A549 (cell line): ENCODE results near the gene AMIGO2. TPM values are rescaled to one million over a fixed set of nuclear protein-coding genes. Genes with fewer than 3 reads are reported as not detected.
A peak's percentile ranks its signal among the peaks of the same experiment; 100 is the strongest.
"Not testable (repeated sequence)": the region's sequence is repeated elsewhere in the genome, so short reads cannot be mapped to it uniquely, and the experiment has no call there.

Experiments used
- ATAC-seq, 2 experiments: fragments of 200-7000 bp in 1 of 2; fragments of >200 bp in 1 of 2; cut with Nextera tagmentation in 1 of 2; cut with Tn5 transposase in 1 of 2; 3 replicates each; pipeline versions ENCODE4 v1.8.0 to v1.9.1; 2018 to 2020; ENCODE audit warnings: mild to moderate bottlenecking in 1 of 2, moderate library complexity in 1 of 2
- CTCF ChIA-PET: fragments of 300-600 bp; sonication (Branson Sonifier 250); formaldehyde crosslinking; extraction: SDS; loops from one replicate; lab custom pipeline; 2021; ENCODE audit warnings: antibody characterized with exemption, inconsistent platforms; lab: Yijun Ruan, JAX
- POLR2A ChIA-PET: fragments of 350-600 bp; formaldehyde crosslinking; extraction: SDS; loops from one replicate; lab custom pipeline; 2021; ENCODE audit warnings: antibody characterized with exemption, inconsistent platforms; lab: Yijun Ruan, JAX
- DNase-seq, 2 experiments: peaks; one replicate each; pipeline versions ENCODE4 v3.0.0 to v3.0.0-alpha.2; 2011 to 2016; ENCODE audit warnings: low read depth in 1 of 2, low spot score in 1 of 2
- FAIRE-seq: peaks from 2 replicates; lab custom pipeline; 2011; peaks lifted over from hg19 to GRCh38; lab: Jason Lieb, UNC
- H3K27ac ChIP-seq, 2 experiments: fragments of >200 bp; sonication (Bioruptor Twin); formaldehyde crosslinking; 3 replicates each; pipeline ENCODE4 v1.5.1; 2016 to 2017
- H3K4me1 ChIP-seq: fragments of >200 bp; sonication (Bioruptor Twin); formaldehyde crosslinking; 3 replicates; pipeline ENCODE4 v1.6.1; 2016
- H3K4me2 ChIP-seq: fragments of >200 bp; sonication (Bioruptor Twin); formaldehyde crosslinking; 3 replicates; pipeline ENCODE4 v1.6.1; 2016
- H3K4me3 ChIP-seq: fragments of >200 bp; sonication (Bioruptor Twin); formaldehyde crosslinking; 3 replicates; pipeline ENCODE4 v1.5.1; 2016
- H3K9me3 ChIP-seq: fragments of >200 bp; sonication (Bioruptor Twin); formaldehyde crosslinking; 3 replicates; pipeline ENCODE4 v1.6.1; 2016
- CBX8 ChIP-seq: fragments of 200-600 bp; sonication (generic); IDR thresholded peaks from 2 replicates; pipeline ENCODE4 v1.6.1; 2016
- CHD4 ChIP-seq: fragments of 200-600 bp; sonication (generic); IDR thresholded peaks from 2 replicates; pipeline ENCODE4 v1.6.1; 2016; ENCODE audit warnings: antibody characterized with exemption, mild to moderate bottlenecking, borderline replicate concordance
- ELK1 ChIP-seq: fragments of 150-350 bp; IDR thresholded peaks from 2 replicates; pipeline ENCODE4 v1.6.1; 2014; ENCODE audit warnings: low read depth, mild to moderate bottlenecking, low read length
- GATA3 ChIP-seq: IDR thresholded peaks from 2 replicates; pipeline ENCODE4 v1.6.1; 2012; ENCODE audit warnings: borderline replicate concordance
- HDAC2 ChIP-seq: fragments of 200-600 bp; sonication (generic); IDR thresholded peaks from 2 replicates; pipeline ENCODE4 v1.6.1; 2016
- HES2 ChIP-seq: fragments of >200 bp; sonication (Bioruptor Twin); formaldehyde crosslinking; IDR thresholded peaks from 2 replicates; pipeline ENCODE4 v1.6.1; 2016
- HEYL ChIP-seq: fragments of 250-450 bp; sonication (Bioruptor Pico); IDR thresholded peaks from 2 replicates; pipeline ENCODE4 v1.8.0; 2021; ENCODE audit warnings: mild to moderate bottlenecking, moderate library complexity
- HOXA7 ChIP-seq: fragments of 250-450 bp; sonication (Bioruptor Pico); IDR thresholded peaks from 2 replicates; pipeline ENCODE4 v1.5.0; 2020; ENCODE audit warnings: mild to moderate bottlenecking, moderate library complexity
- HOXB13 ChIP-seq: fragments of 250-450 bp; sonication (Bioruptor Pico); IDR thresholded peaks from 2 replicates; pipeline ENCODE4 v1.5.0; 2020; ENCODE audit warnings: low read depth, mild to moderate bottlenecking, moderate library complexity
- HOXB5 ChIP-seq: fragments of 250-450 bp; sonication (Bioruptor Pico); IDR thresholded peaks from 2 replicates; pipeline ENCODE4 v1.5.0; 2020; ENCODE audit warnings: mild to moderate bottlenecking, moderate library complexity
- JUNB ChIP-seq: fragments of >200 bp; sonication (Bioruptor Twin); formaldehyde crosslinking; IDR thresholded peaks from 2 replicates; pipeline ENCODE4 v1.6.1; 2016
- MAX ChIP-seq: IDR thresholded peaks from 2 replicates; pipeline ENCODE4 v1.6.1; 2012
- MAZ ChIP-seq: fragments of 150-350 bp; IDR thresholded peaks from 2 replicates; pipeline ENCODE4 v1.6.1; 2014; ENCODE audit warnings: antibody characterized with exemption, low read depth, low read length, borderline replicate concordance
- PHF8 ChIP-seq: fragments of 200-600 bp; sonication (generic); IDR thresholded peaks from 2 replicates; pipeline ENCODE4 v1.6.1; 2016; ENCODE audit warnings: low read depth, mild to moderate bottlenecking, antibody characterized with exemption, moderate library complexity, borderline replicate concordance
- RAD21 ChIP-seq, 2 experiments: fragments of >200 bp in 1 of 2; sonication (Bioruptor Twin) in 1 of 2; formaldehyde crosslinking in 1 of 2; IDR thresholded peaks in 1 of 2; conservative IDR thresholded peaks in 1 of 2; 2 replicates in 1 of 2; 3 replicates in 1 of 2; pipeline ENCODE4 v1.6.1; 2012 to 2018; ENCODE audit warnings: inconsistent platforms in 1 of 2
- REST ChIP-seq: fragments of 200-600 bp; sonication (generic); IDR thresholded peaks from 2 replicates; pipeline ENCODE4 v1.6.1; 2016; ENCODE audit warnings: antibody characterized with exemption, mild to moderate bottlenecking, moderate library complexity
- RFX5 ChIP-seq: fragments of 450-650 bp; IDR thresholded peaks from 2 replicates; pipeline ENCODE4 v1.7.1; 2014; ENCODE audit warnings: antibody characterized with exemption, mild to moderate bottlenecking, moderate library complexity
- TFCP2L1 ChIP-seq: fragments of 250-450 bp; sonication (Bioruptor Pico); IDR thresholded peaks from 2 replicates; pipeline ENCODE4 v1.5.0; 2021; ENCODE audit warnings: mild to moderate bottlenecking
- USF2 ChIP-seq: fragments of 450-650 bp; IDR thresholded peaks from 2 replicates; pipeline ENCODE4 v1.6.1; 2014; ENCODE audit warnings: antibody characterized with exemption
- ZC3H11A ChIP-seq: fragments of 450-650 bp; IDR thresholded peaks from 2 replicates; pipeline ENCODE4 v1.6.1; 2014; ENCODE audit warnings: antibody characterized with exemption, mild to moderate bottlenecking
- ZSCAN20 ChIP-seq: fragments of 250-450 bp; sonication (Bioruptor Pico); IDR thresholded peaks from 2 replicates; pipeline ENCODE4 v1.8.0; 2022; ENCODE audit warnings: mild to moderate bottlenecking, moderate library complexity
- WGBS: methylation state at CpG from one replicate; pipeline ENCODE4 v1.1.6; 2017; ENCODE audit errors: missing lambda C conversion rate; 5-methylcytosine and 5-hydroxymethylcytosine counted together
- polyA plus RNA-seq, 4 experiments: library from polyadenylated mRNA; depleted of rRNA in 3 of 4; stranded (reverse); fragments of >200 nt; fragmentation: RNase III in 1 of 4; extraction: RNeasy Plus Mini Kit Qiagen cat#74134 plus additional on column Dnase treatment in 1 of 4; gene quantifications; 2 replicates in 3 of 4; 3 replicates in 1 of 4; pipeline ENCODE4 v1.2.3, GENCODE V29; 2011 to 2017

AMIGO2 gene
- polyA plus RNA-seq, 2 of the 4 experiments (the other 2 are of a cell fraction): 288 to 636 TPM

- Histone ChIP-seq H3K4me2 (peak overlapping the region; percentile 37), H3K4me1 (peaks cover 40% of the 10 kb centered on the region), H3K27ac (peak overlapping the region; percentile 44 to 52), H3K9me3 (peaks cover 6% of the 10 kb centered on the region; the same call in 1 of the 3 replicates), H3K4me3 (no peak overlapping the region)
- FAIRE-seq: no peak
- ChIA-PET CTCF (interaction anchor here (1.1 to 1.2 kb wide), 3 partner anchors 12 to 566 kb away, joined by 3 to 4 read pairs (median 3); no protein-coding TSS in a partner anchor), POLR2A (no interaction called here)
- WGBS: 86% methylated on average over 3 of the region's 3 CpGs
- no peak for ATAC-seq
- TF ChIP-seq HDAC2: no peak
- DNase-seq: no peak
Observed at GRCh38 chr12:47120736-47121135, 41.0 kb upstream of the AMIGO2 start.

- FAIRE-seq, H3K4me2 ChIP-seq, H3K9me3 ChIP-seq, DNase-seq, CTCF ChIA-PET, H3K4me3 ChIP-seq, H3K27ac ChIP-seq, POLR2A ChIA-PET, ATAC-seq: not testable (repeated sequence)
- WGBS: 67% methylated on average over 1 of the region's 3 CpGs
- peaks cover 21% of the 10 kb centered on the region for H3K4me1 ChIP-seq
Observed at GRCh38 chr12:47117305-47117704, 37.5 kb upstream of the AMIGO2 start.

GRCh38 chr12:47114481-47114892, 34.7 kb upstream of the AMIGO2 start:
- Histone ChIP-seq H3K9me3 (no peaks in the 10 kb centered on the region), H3K4me1 (peaks cover 5% of the 10 kb centered on the region; the same call in 2 of the 3 replicates), H3K4me3 (no peak overlapping the region), H3K27ac (peak overlapping the region; percentile 18 to 62; a peak in 3 of 6 replicates), H3K4me2 (no peak overlapping the region)
- no peak for ATAC-seq
- CTCF ChIA-PET: interaction anchor here (1.5 kb wide), 1 partner anchor 11 kb away, joined by 3 read pairs; no protein-coding TSS in a partner anchor
- TF ChIP-seq ZC3H11A (no peak), ELK1 (no peak), HEYL (CRISPR knock-in tag) (no peak), JUNB (no peak), CBX8 (no peak)
- POLR2A ChIA-PET: no interaction called here
- WGBS: 86% methylated on average over 5 of the region's 5 CpGs
- no peak for DNase-seq
- no peak for FAIRE-seq

- Histone ChIP-seq H3K4me3 (no peak overlapping the region), H3K9me3 (no peaks in the 10 kb centered on the region), H3K4me1 (peaks cover 11% of the 10 kb centered on the region), H3K4me2 (no peak overlapping the region), H3K27ac (peak overlapping the region in 1 of 2 experiments; percentile 25; a peak in 1 of 6 replicates)
- TF ChIP-seq RAD21 (conservative IDR thresholded peaks at IDR 0.05 in 1 of 2, IDR thresholded peaks at IDR 0.05 in 1 of 2): no peak
- TF ChIP-seq HES2: no peak
- TF ChIP-seq MAX: no peak
- no peak for TF ChIP-seq HDAC2
- TF ChIP-seq TFCP2L1 (CRISPR knock-in tag): no peak
- no peak for TF ChIP-seq MAZ
- TF ChIP-seq HOXB13: no peak
- TF ChIP-seq HEYL (CRISPR knock-in tag): no peak
- TF ChIP-seq REST: no peak
- TF ChIP-seq RFX5: no peak
- no peak for TF ChIP-seq USF2
- no peak for TF ChIP-seq JUNB
- TF ChIP-seq PHF8: no peak
- no peak for TF ChIP-seq CHD4
- no peak for TF ChIP-seq HOXB5 (CRISPR knock-in tag)
- no peak for TF ChIP-seq ZSCAN20 (CRISPR knock-in tag)
- TF ChIP-seq GATA3: no peak
- no peak for TF ChIP-seq HOXA7 (CRISPR knock-in tag)
- DNase-seq (no peak), ATAC-seq (no peak), FAIRE-seq (no peak)
- ChIA-PET CTCF (interaction anchor here (0.6 to 2.3 kb wide), 3 partner anchors 11 to 80 kb away, joined by 3 to 10 read pairs (median 4); no protein-coding TSS in a partner anchor), POLR2A (no interaction called here)
- WGBS: 88% methylated on average over 2 of the region's 2 CpGs
Observed at GRCh38 chr12:47112679-47113078, 32.9 kb upstream of the AMIGO2 start.
